ENCODE data around the gene B3GAT3. TPM values are rescaled to one million over a fixed set of nuclear protein-coding genes. Genes with fewer than 3 reads are reported as not detected.

Gene B3GAT3
- total RNA-seq, 1 experiment from 2014 or later, result 51.2 TPM

DNA sequence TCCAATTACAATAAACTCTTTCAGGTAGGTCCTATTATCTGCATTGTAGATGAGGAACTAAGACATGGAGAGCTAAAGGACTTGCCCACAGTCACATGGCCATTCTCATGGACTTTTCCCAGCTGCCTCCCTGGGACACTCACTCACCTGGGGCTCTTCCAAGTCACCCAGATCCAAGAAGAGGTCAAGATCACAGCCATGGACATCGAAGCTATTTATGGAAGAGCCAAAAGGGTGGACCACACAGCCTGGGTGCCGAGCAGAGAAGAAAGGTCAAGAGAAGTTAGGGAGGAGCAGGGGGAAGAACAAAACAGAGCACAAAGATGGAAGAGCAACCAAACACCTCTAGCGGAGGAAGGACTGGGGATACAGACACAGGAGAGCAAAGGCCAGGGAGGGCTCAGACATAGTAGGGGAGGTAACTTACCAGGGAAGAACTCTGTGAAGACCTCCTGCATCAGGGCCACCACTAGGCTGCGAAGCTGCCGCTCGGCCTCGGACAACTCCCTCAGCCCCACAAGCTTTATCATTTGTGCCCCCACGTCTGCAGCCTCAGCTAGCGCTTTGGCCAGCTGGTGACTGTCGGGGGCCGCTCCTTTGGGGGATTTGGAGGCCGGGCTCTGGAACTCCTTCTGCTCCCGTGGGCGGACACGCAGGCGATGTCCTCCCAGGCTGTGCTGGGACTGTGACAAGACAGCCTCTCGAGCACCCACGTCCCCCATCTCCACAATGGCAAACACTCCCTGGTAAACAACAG is 40.6 kb downstream of the B3GAT3 start:
- peaks cover 30 to 37% of the 10 kb centered on the region in 2 experiments for H3K36me3 ChIP-seq (ENCODE audit: control insufficient read depth in 1 of 2, insufficient read depth in 2 of 2, low read length in 2 of 2)
- ChIA-PET POLR2A (interaction anchor here (0.7 kb wide), 1 partner anchor 11 kb away, joined by 3 read pairs; no protein-coding TSS in a partner anchor), RAD21 (ENCODE audit: low non-redundant PET in 1 of 2, low total read pairs in 2 of 2, uncharacterized antibody in 2 of 2, unreplicated experiment in 2 of 2) (no interaction called here), CTCF (no interaction called here)
- no peaks in the 10 kb centered on the region for H3K9me3 ChIP-seq (ENCODE audit: control insufficient read depth in 1 of 2, insufficient read depth in 1 of 2, low read depth in 1 of 2, low read length in 2 of 2)
- no peak overlapping the region for H2AFZ ChIP-seq (ENCODE audit: low read depth, low read length, poor library complexity, severe bottlenecking)
- no peak overlapping the region for H3K9ac ChIP-seq (ENCODE audit: low read length)
- H3K4me3 ChIP-seq (replicated peaks in 1 of 2; ENCODE audit: low read depth in 1 of 2, low read length in 2 of 2), result no peak overlapping the region
- DNase-seq (ENCODE audit: low read depth, low spot score) (no peak), ATAC-seq (no peak)
- H3K4me1 ChIP-seq (ENCODE audit: control insufficient read depth in 1 of 2, insufficient read depth in 2 of 2, low read length in 2 of 2), result no peaks in the 10 kb centered on the region
- H3K27me3 ChIP-seq (ENCODE audit: insufficient read depth, low read length), result no peaks in the 10 kb centered on the region
- TF ChIP-seq, protein P1, sequence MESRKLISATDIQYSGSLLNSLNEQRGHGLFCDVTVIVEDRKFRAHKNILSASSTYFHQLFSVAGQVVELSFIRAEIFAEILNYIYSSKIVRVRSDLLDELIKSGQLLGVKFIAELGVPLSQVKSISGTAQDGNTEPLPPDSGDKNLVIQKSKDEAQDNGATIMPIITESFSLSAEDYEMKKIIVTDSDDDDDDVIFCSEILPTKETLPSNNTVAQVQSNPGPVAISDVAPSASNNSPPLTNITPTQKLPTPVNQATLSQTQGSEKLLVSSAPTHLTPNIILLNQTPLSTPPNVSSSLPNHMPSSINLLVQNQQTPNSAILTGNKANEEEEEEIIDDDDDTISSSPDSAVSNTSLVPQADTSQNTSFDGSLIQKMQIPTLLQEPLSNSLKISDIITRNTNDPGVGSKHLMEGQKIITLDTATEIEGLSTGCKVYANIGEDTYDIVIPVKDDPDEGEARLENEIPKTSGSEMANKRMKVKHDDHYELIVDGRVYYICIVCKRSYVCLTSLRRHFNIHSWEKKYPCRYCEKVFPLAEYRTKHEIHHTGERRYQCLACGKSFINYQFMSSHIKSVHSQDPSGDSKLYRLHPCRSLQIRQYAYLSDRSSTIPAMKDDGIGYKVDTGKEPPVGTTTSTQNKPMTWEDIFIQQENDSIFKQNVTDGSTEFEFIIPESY (IDR thresholded peaks at IDR 0.05; ENCODE audit: extremely low read depth, insufficient replicate concordance, low read length), result no peak
- TF ChIP-seq ELF1 (IDR thresholded peaks at IDR 0.05; ENCODE audit: borderline replicate concordance, low read depth), result no peak
- TF ChIP-seq EGR1 (IDR thresholded peaks at IDR 0.05; ENCODE audit: low read depth), result no peak
- TF ChIP-seq SP1 (IDR thresholded peaks at IDR 0.05; ENCODE audit: low read depth), result no peak
- TF ChIP-seq RAD21 (IDR thresholded peaks at IDR 0.05; ENCODE audit: low read depth), result no peak
- no peak for TF ChIP-seq POLR2AphosphoS5 (IDR thresholded peaks at IDR 0.05; ENCODE audit: low read depth, low read length)
- TF ChIP-seq SRF (IDR thresholded peaks at IDR 0.05; ENCODE audit: low read depth), result no peak
- no peak overlapping the region for H3K4me2 ChIP-seq (ENCODE audit: low read length)
- H3K27ac ChIP-seq (ENCODE audit: low read depth, low read length), result no peak overlapping the region
- H3K79me2 ChIP-seq (ENCODE audit: insufficient read depth, low read length), result peaks cover 19% of the 10 kb centered on the region
- H3K9me2 ChIP-seq (ENCODE audit: insufficient read depth), result no peaks in the 10 kb centered on the region
- no peaks in the 10 kb centered on the region for H4K20me1 ChIP-seq (ENCODE audit: insufficient read depth)
- intact Hi-C loops (cut with micrococcal nuclease), result no loop called here
- no TSS peak for BruUV-seq (replicated peaks)

DNA sequence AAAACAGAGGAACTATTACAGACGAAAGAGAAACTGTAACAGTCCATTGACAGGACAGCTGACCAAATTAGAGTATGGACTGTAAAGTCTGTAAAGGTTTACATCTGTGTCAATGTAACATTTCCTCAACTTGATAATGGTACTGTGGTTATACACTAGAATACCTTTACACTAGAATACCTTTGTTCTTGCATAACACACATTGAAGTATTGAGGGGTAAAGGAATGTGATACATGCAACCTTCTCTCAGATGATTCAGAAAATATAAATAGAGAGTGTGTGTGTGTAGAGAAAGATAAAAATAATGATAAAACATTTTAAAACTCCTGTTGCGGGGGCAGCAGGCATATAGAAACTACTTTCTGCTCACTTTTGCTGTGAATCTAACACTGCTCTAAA is 42.5 kb downstream of the B3GAT3 start:
- no peak overlapping the region for H3K4me2 ChIP-seq (ENCODE audit: low read length)
- H3K9me2 ChIP-seq (ENCODE audit: insufficient read depth), result no peaks in the 10 kb centered on the region
- no peaks in the 10 kb centered on the region for H4K20me1 ChIP-seq (ENCODE audit: insufficient read depth)
- BruUV-seq (replicated peaks), result no TSS peak
- intact Hi-C loops (cut with micrococcal nuclease), result no loop called here
- ChIA-PET POLR2A (interaction anchor here (0.9 kb wide), 1 partner anchor 12 kb away, joined by 3 read pairs; the partner anchor contains the start of gene TUT1), RAD21 (ENCODE audit: low non-redundant PET in 1 of 2, low total read pairs in 2 of 2, uncharacterized antibody in 2 of 2, unreplicated experiment in 2 of 2) (no interaction called here), CTCF (no interaction called here)
- peaks cover 26 to 35% of the 10 kb centered on the region in 2 experiments for H3K36me3 ChIP-seq (ENCODE audit: control insufficient read depth in 1 of 2, insufficient read depth in 2 of 2, low read length in 2 of 2)
- no peak overlapping the region for H3K4me3 ChIP-seq (replicated peaks in 1 of 2; ENCODE audit: low read depth in 1 of 2, low read length in 2 of 2)
- TF ChIP-seq POLR2A (IDR thresholded peaks at IDR 0.05; ENCODE audit: borderline replicate concordance, extremely low read depth, insufficient read depth, insufficient read length) (no peak), SP1 (IDR thresholded peaks at IDR 0.05; ENCODE audit: low read depth) (no peak), SIN3A (IDR thresholded peaks at IDR 0.05; ENCODE audit: low read depth) (no peak), JUND (IDR thresholded peaks at IDR 0.05) (no peak)
- TF ChIP-seq, protein P2, sequence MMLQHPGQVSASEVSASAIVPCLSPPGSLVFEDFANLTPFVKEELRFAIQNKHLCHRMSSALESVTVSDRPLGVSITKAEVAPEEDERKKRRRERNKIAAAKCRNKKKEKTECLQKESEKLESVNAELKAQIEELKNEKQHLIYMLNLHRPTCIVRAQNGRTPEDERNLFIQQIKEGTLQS (IDR thresholded peaks at IDR 0.05), result no peak
- no peak overlapping the region for H3K27ac ChIP-seq (ENCODE audit: low read depth, low read length)
- H2AFZ ChIP-seq (ENCODE audit: low read depth, low read length, poor library complexity, severe bottlenecking), result no peak overlapping the region
- no peaks in the 10 kb centered on the region for H3K27me3 ChIP-seq (ENCODE audit: insufficient read depth, low read length)
- no peak overlapping the region for H3K9ac ChIP-seq (ENCODE audit: low read length)
- no peak for DNase-seq (ENCODE audit: low read depth, low spot score)
- ATAC-seq, result no peak
- peaks cover 9% of the 10 kb centered on the region for H3K79me2 ChIP-seq (ENCODE audit: insufficient read depth, low read length)
- no peaks in the 10 kb centered on the region for H3K9me3 ChIP-seq (ENCODE audit: control insufficient read depth in 1 of 2, insufficient read depth in 1 of 2, low read depth in 1 of 2, low read length in 2 of 2)
- peaks cover 4 to 6% of the 10 kb centered on the region in 2 experiments for H3K4me1 ChIP-seq (ENCODE audit: control insufficient read depth in 1 of 2, insufficient read depth in 2 of 2, low read length in 2 of 2)
